Endothelial cell of umbilical vein (primary cell): ENCODE data around the gene GRM4. TPM values are rescaled to one million over a fixed set of nuclear protein-coding genes. Genes with fewer than 3 reads are reported as not detected.

ENCODE experiments used
- BruUV-seq: library from RNA; stranded (reverse); fragments of 400-500 nt; replicated peaks from 2 replicates; lab custom pipeline; 2021; lab: Mats Ljungman, UMichigan
- CTCF ChIA-PET: fragments of 300-600, 350-600 bp; sonication (Branson Sonifier 250); formaldehyde crosslinking; loops from one replicate; lab custom pipeline; 2021; ENCODE audit warnings: antibody characterized with exemption, inconsistent platforms; lab: Charles Lee
- POLR2A ChIA-PET: fragments of 300-600, 350-600 bp; sonication (Branson Sonifier 250); formaldehyde crosslinking; loops from one replicate; lab custom pipeline; 2021; ENCODE audit warnings: antibody characterized with exemption, inconsistent platforms; lab: Charles Lee
- DNase-seq: peaks from one replicate; pipeline ENCODE4 v3.0.0-alpha.2; 2011; ENCODE audit warnings: low read depth, low spot score
- FAIRE-seq: peaks from 2 replicates; lab custom pipeline; 2011; peaks lifted over from hg19 to GRCh38; lab: Jason Lieb, UNC
- H2AFZ ChIP-seq: 2 replicates; pipeline ENCODE4 v1.6.0; 2012; ENCODE audit warnings: low read depth, low read length, control low read depth, inconsistent platforms
- H3K27ac ChIP-seq: 2 replicates; pipeline ENCODE4 v1.5.1; 2011; ENCODE audit warnings: low read depth, mild to moderate bottlenecking, control low read depth, low read length, moderate library complexity; ENCODE audit not compliant: insufficient read depth
- H3K27me3 ChIP-seq, 2 experiments: 2 replicates each; pipeline versions ENCODE4 v1.6.0 to v1.6.1; 2011; ENCODE audit warnings: low read length in 2 of 2, mixed read lengths in 1 of 2; ENCODE audit not compliant: control insufficient read depth in 2 of 2, insufficient read depth in 2 of 2
- H3K36me3 ChIP-seq, 2 experiments: 2 replicates in 1 of 2; 3 replicates in 1 of 2; pipeline ENCODE4 v1.5.1; 2011; ENCODE audit warnings: low read length in 2 of 2, mild to moderate bottlenecking in 1 of 2, moderate library complexity in 1 of 2; ENCODE audit not compliant: control insufficient read depth in 2 of 2, insufficient read depth in 2 of 2; ENCODE audit errors: extremely low read depth in 1 of 2
- H3K4me1 ChIP-seq: 3 replicates; pipeline ENCODE4 v1.5.1; 2011; ENCODE audit warnings: mild to moderate bottlenecking, low read length; ENCODE audit not compliant: control insufficient read depth, insufficient read depth; ENCODE audit errors: extremely low read depth
- H3K4me2 ChIP-seq: 2 replicates; pipeline ENCODE4 v1.6.1; 2011; ENCODE audit warnings: low read length, control low read depth, mixed read lengths; ENCODE audit not compliant: insufficient read depth
- H3K4me3 ChIP-seq, 3 experiments: fragments of 200-600 bp in 1 of 3; sonication (generic), shearing (Covaris generic) in 1 of 3; replicated peaks in 1 of 3; 2 replicates each; pipeline ENCODE4 v1.5.1; 2011 to 2016; ENCODE audit warnings: control low read depth in 3 of 3, low read length in 3 of 3, mild to moderate bottlenecking in 2 of 3, inconsistent platforms in 1 of 3, low read depth in 1 of 3, moderate library complexity in 1 of 3; ENCODE audit not compliant: insufficient read depth in 1 of 3
- H3K79me2 ChIP-seq: 2 replicates; pipeline ENCODE4 v1.6.0; 2012; ENCODE audit warnings: low read length, inconsistent platforms; ENCODE audit not compliant: control insufficient read depth, insufficient read depth
- H3K9ac ChIP-seq: replicated peaks from 2 replicates; pipeline ENCODE3; 2011; ENCODE audit warnings: low read length, control low read depth; ENCODE audit not compliant: insufficient read depth; ENCODE audit errors: extremely low read depth
- H3K9me1 ChIP-seq: replicated peaks from 3 replicates; pipeline ENCODE4 v1.6.0; 2011; ENCODE audit warnings: mild to moderate bottlenecking, low read length; ENCODE audit not compliant: control insufficient read depth, insufficient read depth; ENCODE audit errors: extremely low read depth
- H3K9me3 ChIP-seq: replicated peaks from 2 replicates; pipeline ENCODE4 v1.5.1; 2012; ENCODE audit warnings: low read length, inconsistent platforms; ENCODE audit not compliant: control insufficient read depth, insufficient read depth
- H4K20me1 ChIP-seq: replicated peaks from 2 replicates; pipeline ENCODE3; 2011; ENCODE audit warnings: mild to moderate bottlenecking, low read length; ENCODE audit not compliant: control insufficient read depth, insufficient read depth; ENCODE audit errors: extremely low read depth
- EZH2 ChIP-seq: IDR thresholded peaks from 2 replicates; pipeline ENCODE4 v1.6.1; 2012; ENCODE audit warnings: borderline replicate concordance, low read depth, mild to moderate bottlenecking, moderate library complexity, low read length, inconsistent platforms; ENCODE audit not compliant: severe bottlenecking
- FOS ChIP-seq: IDR thresholded peaks from 2 replicates; pipeline ENCODE4 v1.6.1; 2011; ENCODE audit warnings: mild to moderate bottlenecking, low read length, moderate library complexity, borderline replicate concordance; ENCODE audit not compliant: insufficient read depth
- GATA2 ChIP-seq: IDR thresholded peaks from 2 replicates; pipeline ENCODE4 v1.7.0; 2011; ENCODE audit warnings: low read depth, mild to moderate bottlenecking, moderate library complexity, mixed read lengths, low read length; ENCODE audit not compliant: insufficient read length, insufficient read depth
- JUN ChIP-seq: IDR thresholded peaks from 2 replicates; pipeline ENCODE4 v1.6.1; 2011; ENCODE audit warnings: borderline replicate concordance, low read depth; ENCODE audit not compliant: insufficient read length, insufficient read depth
- MYC ChIP-seq: IDR thresholded peaks from one replicate; pipeline ENCODE4 v1.6.1; 2011; ENCODE audit warnings: mild to moderate bottlenecking, low read depth, low read length
- POLR2A ChIP-seq: IDR thresholded peaks from 2 replicates; pipeline ENCODE4 v1.6.1; 2012; ENCODE audit warnings: low read depth, mild to moderate bottlenecking, control low read depth, low read length
- POLR2AphosphoS5 ChIP-seq: IDR thresholded peaks from 2 replicates; pipeline ENCODE4 v1.6.1; 2012; ENCODE audit warnings: low read depth, mild to moderate bottlenecking, control low read depth, low read length, moderate library complexity; ENCODE audit not compliant: insufficient read depth
- dilution Hi-C: fragments of 300-500 bp; cut with MboI; formaldehyde crosslinking; loops from one replicate; pipeline ENCODE4 v1.15.0; 2019; ENCODE audit warnings: low sequenced_read_pairs; ENCODE audit not compliant: extremely low pct_ligation_motif_present
- intact Hi-C: fragments of 100-400 bp; cut with micrococcal nuclease; formaldehyde crosslinking; loops from one replicate; pipeline ENCODE4 v1.10.0; 2022
- polyA plus RNA-seq, 4 experiments: library from polyadenylated mRNA; depleted of rRNA in 3 of 4; stranded (reverse) in 3 of 4; unstranded in 1 of 4; fragments of >200 nt; gene quantifications; 2 replicates each; pipeline versions ENCODE4 v1.2.1 to v1.2.3, GENCODE V29; 2011 to 2012; ENCODE audit warnings: missing spikeins in 1 of 4
- total RNA-seq: library from RNA; stranded (reverse); gene quantifications from 2 replicates; pipeline ENCODE4 v1.2.3, GENCODE V29; 2021
- TF ChIP-seq, protein P1 (sequence below), 2 donors: IDR thresholded peaks; 1 replicate in 1 of 2; 2 replicates in 1 of 2; pipeline ENCODE4 v1.5.1; 2011; ENCODE audit warnings: low read length in 2 of 2, mild to moderate bottlenecking in 2 of 2, moderate library complexity in 2 of 2, control low read depth in 1 of 2, inconsistent platforms in 1 of 2, low read depth in 1 of 2; ENCODE audit not compliant: insufficient read depth in 1 of 2; ENCODE audit errors: extremely low read depth in 1 of 2
- TF ChIP-seq, protein P2 (sequence below): IDR thresholded peaks from 2 replicates; pipeline ENCODE4 v1.6.1; 2011; ENCODE audit not compliant: insufficient read depth, insufficient read length

GRM4 gene
- total and polyA plus RNA-seq, 2 donors (not counting 3 experiments of a cell fraction or from before 2014, with no cell fraction given), result 0.03 TPM; not detected in 1

DNA sequence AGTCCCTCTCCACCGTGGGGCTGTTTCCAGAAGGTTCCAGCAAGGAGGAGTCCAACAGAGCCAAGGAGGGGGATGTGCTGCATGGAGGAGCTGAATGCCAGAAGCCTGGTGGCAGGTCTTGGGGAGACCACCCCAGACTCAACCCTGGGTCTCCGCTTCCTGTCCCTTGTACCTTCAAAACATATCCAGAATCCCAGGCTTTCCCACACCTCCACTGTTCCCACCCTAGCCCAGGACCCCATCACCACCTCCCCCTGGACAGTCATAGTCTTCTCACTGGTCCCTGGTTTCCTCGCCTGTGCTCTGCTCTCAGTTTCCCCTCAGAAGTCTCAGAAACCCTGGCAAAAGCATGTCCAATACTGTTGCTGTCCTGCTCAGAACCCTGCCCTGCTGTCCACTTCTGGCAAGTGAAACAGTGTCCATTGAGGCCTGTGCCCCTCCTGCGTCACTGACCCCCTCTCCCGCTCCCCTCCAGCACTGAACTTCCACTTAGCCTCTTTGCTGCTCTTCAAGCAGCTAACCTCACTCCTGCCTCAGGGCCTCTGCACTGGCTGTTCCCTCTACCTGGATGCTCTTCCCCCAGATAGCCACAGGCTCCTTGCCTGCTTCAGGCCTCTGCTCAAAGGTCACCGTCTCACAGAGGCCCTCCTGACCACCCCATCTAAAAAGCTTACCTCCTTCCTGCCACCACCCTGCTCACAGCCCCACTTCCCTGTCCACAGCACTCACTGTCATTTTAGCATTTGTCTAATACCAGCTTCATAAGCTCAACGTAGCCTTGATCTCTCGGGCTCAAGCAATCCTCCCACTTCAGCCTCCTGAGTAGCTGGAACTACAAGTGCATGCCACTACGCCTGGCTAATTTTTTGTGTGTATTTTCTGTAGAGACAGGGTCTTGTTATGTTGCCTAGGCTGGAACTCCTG, 169.2 kb downstream of the GRM4 start:
- no peak for DNase-seq
- Histone ChIP-seq H3K4me2 (no peak overlapping the region), H3K4me3 (no peak overlapping the region), H4K20me1 (no peaks in the 10 kb centered on the region), H3K9ac (no peak overlapping the region), H2AFZ (no peak overlapping the region), H3K36me3 (no peaks in the 10 kb centered on the region), H3K4me1 (no peaks in the 10 kb centered on the region), H3K27me3 (peaks cover 18 to 25% of the 10 kb centered on the region in 2 experiments), H3K27ac (no peak overlapping the region), H3K9me1 (no peaks in the 10 kb centered on the region), H3K79me2 (no peaks in the 10 kb centered on the region), H3K9me3 (no peaks in the 10 kb centered on the region)
- BruUV-seq, result no TSS peak
- TF ChIP-seq EZH2 (no peak), GATA2 (no peak), JUN (no peak), MYC (no peak), FOS (no peak), POLR2AphosphoS5 (no peak), POLR2A (no peak)
- TF ChIP-seq, protein P1, sequence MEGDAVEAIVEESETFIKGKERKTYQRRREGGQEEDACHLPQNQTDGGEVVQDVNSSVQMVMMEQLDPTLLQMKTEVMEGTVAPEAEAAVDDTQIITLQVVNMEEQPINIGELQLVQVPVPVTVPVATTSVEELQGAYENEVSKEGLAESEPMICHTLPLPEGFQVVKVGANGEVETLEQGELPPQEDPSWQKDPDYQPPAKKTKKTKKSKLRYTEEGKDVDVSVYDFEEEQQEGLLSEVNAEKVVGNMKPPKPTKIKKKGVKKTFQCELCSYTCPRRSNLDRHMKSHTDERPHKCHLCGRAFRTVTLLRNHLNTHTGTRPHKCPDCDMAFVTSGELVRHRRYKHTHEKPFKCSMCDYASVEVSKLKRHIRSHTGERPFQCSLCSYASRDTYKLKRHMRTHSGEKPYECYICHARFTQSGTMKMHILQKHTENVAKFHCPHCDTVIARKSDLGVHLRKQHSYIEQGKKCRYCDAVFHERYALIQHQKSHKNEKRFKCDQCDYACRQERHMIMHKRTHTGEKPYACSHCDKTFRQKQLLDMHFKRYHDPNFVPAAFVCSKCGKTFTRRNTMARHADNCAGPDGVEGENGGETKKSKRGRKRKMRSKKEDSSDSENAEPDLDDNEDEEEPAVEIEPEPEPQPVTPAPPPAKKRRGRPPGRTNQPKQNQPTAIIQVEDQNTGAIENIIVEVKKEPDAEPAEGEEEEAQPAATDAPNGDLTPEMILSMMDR (IDR thresholded peaks at IDR 0.05; ENCODE audit: extremely low read depth in 1 of 2, insufficient read depth in 1 of 2, low read depth in 1 of 2, low read length in 2 of 2), result no peak
- TF ChIP-seq, protein P2, sequence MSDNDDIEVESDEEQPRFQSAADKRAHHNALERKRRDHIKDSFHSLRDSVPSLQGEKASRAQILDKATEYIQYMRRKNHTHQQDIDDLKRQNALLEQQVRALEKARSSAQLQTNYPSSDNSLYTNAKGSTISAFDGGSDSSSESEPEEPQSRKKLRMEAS, result no peak
- ChIA-PET CTCF (interaction anchor here (1.9 kb wide), 1 partner anchor 79 kb away, joined by 5 read pairs; no protein-coding TSS in a partner anchor), POLR2A (no interaction called here)
- no peak for FAIRE-seq
- intact Hi-C loops (no loop called here), dilution Hi-C loops (no loop called here)
